Subcutaneous adipose tissue (tissue), 4 donors: ENCODE data around the gene DENND1C. TPM values are rescaled to one million over a fixed set of nuclear protein-coding genes. Genes with fewer than 3 reads are reported as not detected.

Experiments used
- total RNA-seq, 4 donors: library from RNA; depleted of rRNA; stranded (reverse); fragments of >200 nt; gene quantifications; one replicate each; pipeline ENCODE4 v1.1.0, GENCODE V29; 2016
- TF ChIP-seq, protein P1 (sequence below): fragments of 450-650 bp; IDR thresholded peaks from one replicate; pipeline ENCODE4 v1.5.1; 2016; ENCODE audit warnings: low read depth, mild to moderate bottlenecking, control low read depth, antibody characterized with exemption, moderate library complexity

Gene DENND1C
- total RNA-seq, 4 donors from 2014 or later = 2.4 to 8.0 (median 4.0) TPM

DNA sequence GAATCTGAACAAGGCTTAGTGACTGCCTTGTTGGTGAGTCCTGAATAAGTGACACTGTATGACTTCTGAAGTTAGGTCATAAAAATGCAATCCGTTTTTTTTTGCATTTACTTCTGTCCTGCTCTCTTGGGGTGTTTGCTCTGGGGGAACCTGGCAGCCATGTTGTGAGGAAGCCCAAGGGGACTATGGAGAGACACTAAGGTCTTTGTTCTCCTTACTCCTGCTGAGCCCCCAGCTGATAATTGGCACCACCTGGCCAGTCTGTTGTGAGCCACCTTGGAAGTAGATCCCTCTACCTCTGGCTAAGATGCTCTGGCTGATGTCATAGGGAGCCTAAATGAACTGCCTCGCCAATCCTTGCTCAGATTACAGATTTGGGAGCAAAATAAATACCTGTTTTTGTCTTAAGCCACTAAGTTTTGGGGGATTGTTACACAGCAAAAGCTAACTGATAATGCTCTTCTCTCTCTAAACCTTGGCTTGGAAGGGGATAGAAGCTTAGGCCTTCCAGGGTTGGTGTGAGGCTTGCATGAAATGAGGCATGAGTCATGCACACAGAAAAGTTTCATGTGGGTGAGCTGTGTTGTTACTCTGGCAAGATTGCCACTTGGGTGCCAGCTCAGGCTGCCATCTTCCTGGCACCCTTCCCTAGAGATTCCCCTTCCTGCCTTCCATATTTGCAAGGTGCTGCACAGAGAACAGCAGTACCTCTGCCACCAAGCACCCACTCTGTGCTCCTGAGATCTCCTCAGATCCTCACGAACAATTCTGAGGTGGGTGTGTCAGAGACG, 10.4 kb upstream of the DENND1C start:
- TF ChIP-seq, protein P1, sequence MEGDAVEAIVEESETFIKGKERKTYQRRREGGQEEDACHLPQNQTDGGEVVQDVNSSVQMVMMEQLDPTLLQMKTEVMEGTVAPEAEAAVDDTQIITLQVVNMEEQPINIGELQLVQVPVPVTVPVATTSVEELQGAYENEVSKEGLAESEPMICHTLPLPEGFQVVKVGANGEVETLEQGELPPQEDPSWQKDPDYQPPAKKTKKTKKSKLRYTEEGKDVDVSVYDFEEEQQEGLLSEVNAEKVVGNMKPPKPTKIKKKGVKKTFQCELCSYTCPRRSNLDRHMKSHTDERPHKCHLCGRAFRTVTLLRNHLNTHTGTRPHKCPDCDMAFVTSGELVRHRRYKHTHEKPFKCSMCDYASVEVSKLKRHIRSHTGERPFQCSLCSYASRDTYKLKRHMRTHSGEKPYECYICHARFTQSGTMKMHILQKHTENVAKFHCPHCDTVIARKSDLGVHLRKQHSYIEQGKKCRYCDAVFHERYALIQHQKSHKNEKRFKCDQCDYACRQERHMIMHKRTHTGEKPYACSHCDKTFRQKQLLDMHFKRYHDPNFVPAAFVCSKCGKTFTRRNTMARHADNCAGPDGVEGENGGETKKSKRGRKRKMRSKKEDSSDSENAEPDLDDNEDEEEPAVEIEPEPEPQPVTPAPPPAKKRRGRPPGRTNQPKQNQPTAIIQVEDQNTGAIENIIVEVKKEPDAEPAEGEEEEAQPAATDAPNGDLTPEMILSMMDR = no peak

DNA sequence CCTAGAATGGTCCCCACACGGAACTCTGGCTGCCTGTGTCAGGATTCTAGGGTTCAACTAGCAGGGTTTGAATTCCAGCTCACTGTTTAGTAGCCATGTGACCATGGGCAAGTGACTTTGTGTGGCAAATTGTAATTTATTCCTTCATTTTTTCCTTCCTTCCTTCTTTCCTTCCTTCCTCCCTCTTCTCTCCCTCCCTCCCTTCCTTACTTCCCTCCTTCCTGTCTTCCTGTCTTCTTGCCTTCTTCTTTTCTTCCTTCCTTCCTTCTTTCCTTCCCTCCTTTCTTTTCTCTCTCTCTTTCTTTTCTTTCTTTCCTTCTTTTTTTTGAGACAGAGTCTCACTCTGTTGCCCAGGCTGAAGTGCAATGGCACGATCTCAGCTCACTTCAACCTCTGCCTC, 8.5 kb upstream of the DENND1C start:
- TF ChIP-seq, protein P1 = no peak

GRCh38 chr19:6489278-6490061, 7.9 kb upstream of the DENND1C start:
- TF ChIP-seq, protein P1 = no peak

GRCh38 chr19:6484831-6485230, 3.2 kb upstream of the DENND1C start:
- TF ChIP-seq, protein P1 = no peak

- TF ChIP-seq, protein P1 = no peak
Measured at GRCh38 chr19:6484230-6484629, 2.6 kb upstream of the DENND1C start.

DNA sequence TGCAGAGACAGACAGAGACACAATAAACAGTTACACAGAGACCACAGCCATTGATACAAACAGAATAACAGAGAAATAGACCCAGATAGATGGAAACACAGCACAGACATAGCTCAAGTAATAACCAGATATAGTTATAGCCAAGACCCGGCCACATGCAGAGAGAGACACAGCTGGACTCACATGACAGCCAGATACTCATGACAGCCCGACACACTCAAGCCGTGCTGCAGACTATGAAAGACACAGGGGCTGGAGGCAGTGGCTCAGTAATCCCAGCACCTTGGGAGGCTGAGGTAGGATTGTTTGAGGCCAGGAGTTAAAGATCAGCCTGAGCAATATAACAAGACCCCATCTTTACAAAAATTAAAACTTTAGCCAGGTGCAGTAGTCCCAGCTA, 1.6 kb upstream of the DENND1C start:
- TF ChIP-seq, protein P1 = no peak

GRCh38 chr19:6482343-6482686, 728 bp upstream of the DENND1C start:
- TF ChIP-seq, protein P1 = no peak
